HepG2 (cell line): Measurements from ENCODE around the gene PHACTR1. TPM values are rescaled to one million over a fixed set of nuclear protein-coding genes. Genes with fewer than 3 reads are reported as not detected.
A peak's percentile ranks its signal among the peaks of the same experiment; 100 is the strongest.

Experiments
- ATAC-seq: fragments of 200-7000 bp; cut with Tn5 transposase; 3 replicates; pipeline ENCODE4 v1.9.1; 2020; ENCODE audit warnings: mild to moderate bottlenecking, moderate library complexity
- BruUV-seq: library from RNA; stranded (reverse); fragments of 400-500 nt; replicated peaks from 2 replicates; lab custom pipeline; 2021; lab: Mats Ljungman, UMichigan
- CTCF ChIA-PET: fragments of 300-600 bp; formaldehyde crosslinking; extraction: SDS; loops from one replicate; lab custom pipeline; 2021; ENCODE audit warnings: low total read pairs, inconsistent platforms, low intra/inter-chr PET ratio; lab: Yijun Ruan, JAX
- POLR2A ChIA-PET: fragments of 350-600 bp; sonication (Branson Sonifier 250); formaldehyde crosslinking; loops from one replicate; lab custom pipeline; 2020; ENCODE audit warnings: antibody characterized with exemption, inconsistent platforms; lab: Yijun Ruan, JAX
- DNase-seq: peaks from one replicate; pipeline ENCODE4 v3.0.0-alpha.2; 2015; ENCODE audit warnings: low spot score
- FAIRE-seq: peaks from 3 replicates; lab custom pipeline; 2011; peaks lifted over from hg19 to GRCh38; lab: Jason Lieb, UNC
- H2AFZ ChIP-seq: one replicate; pipeline ENCODE4 v1.6.1; 2011; ENCODE audit warnings: low read length, inconsistent platforms
- H3K27ac ChIP-seq: fragments of 300-600 bp; 3 replicates; pipeline ENCODE4 v1.8.0; 2011; ENCODE audit warnings: mixed run types, mild to moderate bottlenecking, mixed read lengths, low read length, inconsistent platforms; ENCODE audit not compliant: insufficient read depth; ENCODE audit errors: extremely low read length
- H3K27me3 ChIP-seq, 2 experiments: fragments of 200-600 bp in 1 of 2; 2 replicates in 1 of 2; 3 replicates in 1 of 2; pipeline versions ENCODE4 v1.6.0 to v1.8.0; 2011; ENCODE audit warnings: low read length in 2 of 2, mild to moderate bottlenecking in 2 of 2, moderate library complexity in 2 of 2, inconsistent platforms in 1 of 2; ENCODE audit not compliant: insufficient read depth in 2 of 2, control insufficient read depth in 1 of 2
- H3K36me3 ChIP-seq, 2 experiments: fragments of 200-600 bp in 1 of 2; replicated peaks in 1 of 2; 2 replicates in 1 of 2; 3 replicates in 1 of 2; pipeline versions ENCODE4 v1.5.1 to v1.8.0; 2011; ENCODE audit warnings: low read length in 2 of 2, inconsistent platforms in 1 of 2; ENCODE audit not compliant: insufficient read depth in 2 of 2, control insufficient read depth in 1 of 2
- H3K4me1 ChIP-seq: 2 replicates; pipeline ENCODE4 v1.5.1; 2012; ENCODE audit warnings: low read length, inconsistent platforms; ENCODE audit not compliant: insufficient read depth
- H3K4me2 ChIP-seq: 2 replicates; pipeline ENCODE4 v1.6.0; 2011; ENCODE audit warnings: low read depth, low read length, inconsistent platforms
- H3K4me3 ChIP-seq, 3 experiments: fragments of 200-600 bp in 1 of 3; sonication (generic), shearing (Covaris generic) in 1 of 3; replicated peaks in 1 of 3; 2 replicates each; pipeline ENCODE4 v1.5.1; 2011 to 2016; ENCODE audit warnings: low read length in 3 of 3, inconsistent platforms in 2 of 3, low read depth in 2 of 3, mild to moderate bottlenecking in 2 of 3, control low read depth in 1 of 3, mixed read lengths in 1 of 3; ENCODE audit not compliant: insufficient read depth in 1 of 3
- H3K79me2 ChIP-seq: one replicate; pipeline ENCODE4 v1.6.1; 2011; ENCODE audit warnings: low read length, inconsistent platforms; ENCODE audit not compliant: insufficient read depth
- H3K9ac ChIP-seq: 2 replicates; pipeline ENCODE4 v1.6.0; 2011; ENCODE audit warnings: mild to moderate bottlenecking, low read depth, low read length, inconsistent platforms; ENCODE audit not compliant: insufficient read depth
- H3K9me3 ChIP-seq: 2 replicates; pipeline ENCODE4 v1.5.1; 2012; ENCODE audit warnings: mild to moderate bottlenecking, low read length
- H4K20me1 ChIP-seq: 2 replicates; pipeline ENCODE4 v1.6.0; 2011; ENCODE audit warnings: inconsistent platforms, mild to moderate bottlenecking, low read length, moderate library complexity; ENCODE audit not compliant: insufficient read depth
- BRCA1 ChIP-seq: sonication (generic); formaldehyde crosslinking; IDR thresholded peaks from 2 replicates; pipeline ENCODE4 v1.4.0; 2020; ENCODE audit warnings: missing genetic modification reagents
- NRL ChIP-seq: sonication (generic); formaldehyde crosslinking; IDR thresholded peaks from 2 replicates; pipeline ENCODE4 v1.5.0; 2020; ENCODE audit warnings: missing genetic modification reagents, mild to moderate bottlenecking, moderate library complexity, borderline replicate concordance
- RAD51 ChIP-seq: fragments of 450-650 bp; IDR thresholded peaks from 2 replicates; pipeline ENCODE4 v1.6.1; 2016; ENCODE audit warnings: borderline replicate concordance
- RFX3 ChIP-seq: IDR thresholded peaks from 2 replicates; pipeline ENCODE4 v1.6.1; 2016; ENCODE audit warnings: missing biosample characterization, missing genetic modification reagents
- RNF219 ChIP-seq: sonication (generic); formaldehyde crosslinking; IDR thresholded peaks from 2 replicates; pipeline ENCODE4 v1.5.0; 2020; ENCODE audit warnings: mild to moderate bottlenecking, missing genetic modification reagents
- TAF1 ChIP-seq: sonication (generic); formaldehyde crosslinking; IDR thresholded peaks from 2 replicates; pipeline ENCODE4 v1.4.0; 2020; ENCODE audit warnings: missing genetic modification reagents
- ZFP37 ChIP-seq: sonication (generic); formaldehyde crosslinking; IDR thresholded peaks from 2 replicates; pipeline ENCODE4 v1.4.0; 2020; ENCODE audit warnings: missing genetic modification reagents, borderline replicate concordance
- ZNF143 ChIP-seq: sonication (generic); formaldehyde crosslinking; IDR thresholded peaks from 2 replicates; pipeline ENCODE4 v1.4.0; 2020; ENCODE audit warnings: missing genetic modification reagents
- ZNF414 ChIP-seq: sonication (generic); formaldehyde crosslinking; IDR thresholded peaks from 2 replicates; pipeline ENCODE4 v1.5.0; 2020; ENCODE audit warnings: missing genetic modification reagents
- ZNF510 ChIP-seq: sonication (generic); formaldehyde crosslinking; IDR thresholded peaks from 2 replicates; pipeline ENCODE4 v1.4.0; 2020; ENCODE audit warnings: low read depth, mild to moderate bottlenecking, missing genetic modification reagents
- ZNF784 ChIP-seq: sonication (generic); formaldehyde crosslinking; IDR thresholded peaks from 2 replicates; pipeline ENCODE4 v1.5.1; 2020; ENCODE audit warnings: missing genetic modification reagents, mild to moderate bottlenecking, borderline replicate concordance
- WGBS: methylation state at CpG from one replicate; pipeline ENCODE4 v1.1.6; 2017; ENCODE audit warnings: low lambda C conversion rate; 5-methylcytosine and 5-hydroxymethylcytosine counted together
- in situ Hi-C: cut with HindIII; loops from 2 replicates; pipeline ENCODE4 v1.10.0; 2017; ENCODE audit warnings: low pct_unique_long_range_greater_than_20kb; ENCODE audit not compliant: extremely low pct_ligation_motif_present
- intact Hi-C: fragments of 100-400 bp; cut with micrococcal nuclease; formaldehyde crosslinking; loops from one replicate; pipeline ENCODE4 v1.10.0; 2022; ENCODE audit not compliant: unreplicated experiment
- polyA plus RNA-seq, 8 experiments: library from polyadenylated mRNA; depleted of rRNA in 3 of 8; stranded (reverse) in 7 of 8; unstranded in 1 of 8; fragments of >200 nt; fragmentation: Illumina TruSeq in 4 of 8; extraction: Trizol in 4 of 8; gene quantifications; 2 replicates each; pipeline versions ENCODE4 v1.2.1 to v1.2.3, GENCODE V29; 2011 to 2016; ENCODE audit warnings: low read depth in 4 of 8, missing spikeins in 1 of 8, mixed read lengths in 1 of 8; ENCODE audit not compliant: insufficient read depth in 1 of 8
- total RNA-seq, 5 experiments: library from RNA; depleted of rRNA; stranded (reverse); fragments of >200 nt; fragmentation: Illumina TruSeq; extraction: Trizol; gene quantifications; 2 replicates each; pipeline ENCODE4 v1.2.3, GENCODE V29; 2016; ENCODE audit warnings: low read depth in 1 of 5

PHACTR1 gene
- total and polyA plus RNA-seq, 2 of the 13 experiments (the other 11 are each of a cell fraction or from before 2014, with no cell fraction given): 0.09 TPM; not detected in 1

- no peak for TF ChIP-seq NRL (CRISPR knock-in tag)
- no peak for TF ChIP-seq RFX3 (CRISPR knock-in tag)
- no peak for TF ChIP-seq BRCA1 (CRISPR knock-in tag)
- no peak for TF ChIP-seq ZNF143 (CRISPR knock-in tag)
- no peak for TF ChIP-seq RNF219
- no peak for TF ChIP-seq ZNF510
- TF ChIP-seq ZNF784: no peak
- no peak for TF ChIP-seq ZNF414
- TF ChIP-seq TAF1 (CRISPR knock-in tag): no peak
Observed at GRCh38 chr6:13049666-13050254, 333.2 kb downstream of the PHACTR1 start (continued).

- intact Hi-C loops: loop anchor here (1.0 kb wide), 1 partner anchor 32 kb away; no protein-coding TSS in a partner anchor
- POLR2A ChIA-PET: no interaction called here
- FAIRE-seq: no peak
Observed at GRCh38 chr6:13053006-13053461, 336.5 kb downstream of the PHACTR1 start.

More at GRCh38 chr6:13053006-13053461, 336.5 kb downstream of the PHACTR1 start:
- TF ChIP-seq RAD51 (peak; percentile 57; the same call in 1 of the 2 replicates), ZFP37 (CRISPR knock-in tag) (no peak)
- CTCF ChIA-PET: no interaction called here
- WGBS: 44% methylated on average over 9 of the region's 9 CpGs
- Histone ChIP-seq H3K4me3 (no peak overlapping the region), H2AFZ (no peak overlapping the region), H3K79me2 (no peaks in the 10 kb centered on the region), H3K9ac (no peak overlapping the region), H3K9me3 (no peaks in the 10 kb centered on the region), H3K4me2 (no peak overlapping the region), H4K20me1 (no peaks in the 10 kb centered on the region), H3K27ac (no peak overlapping the region), H3K4me1 (no peaks in the 10 kb centered on the region), H3K36me3 (no peaks in the 10 kb centered on the region), H3K27me3 (no peaks in the 10 kb centered on the region)
- ATAC-seq (no peak), DNase-seq (no peak)
- BruUV-seq: no TSS peak
- in situ Hi-C loops: no loop called here
